ENCODE measurements around the gene OR6K2.

DNA sequence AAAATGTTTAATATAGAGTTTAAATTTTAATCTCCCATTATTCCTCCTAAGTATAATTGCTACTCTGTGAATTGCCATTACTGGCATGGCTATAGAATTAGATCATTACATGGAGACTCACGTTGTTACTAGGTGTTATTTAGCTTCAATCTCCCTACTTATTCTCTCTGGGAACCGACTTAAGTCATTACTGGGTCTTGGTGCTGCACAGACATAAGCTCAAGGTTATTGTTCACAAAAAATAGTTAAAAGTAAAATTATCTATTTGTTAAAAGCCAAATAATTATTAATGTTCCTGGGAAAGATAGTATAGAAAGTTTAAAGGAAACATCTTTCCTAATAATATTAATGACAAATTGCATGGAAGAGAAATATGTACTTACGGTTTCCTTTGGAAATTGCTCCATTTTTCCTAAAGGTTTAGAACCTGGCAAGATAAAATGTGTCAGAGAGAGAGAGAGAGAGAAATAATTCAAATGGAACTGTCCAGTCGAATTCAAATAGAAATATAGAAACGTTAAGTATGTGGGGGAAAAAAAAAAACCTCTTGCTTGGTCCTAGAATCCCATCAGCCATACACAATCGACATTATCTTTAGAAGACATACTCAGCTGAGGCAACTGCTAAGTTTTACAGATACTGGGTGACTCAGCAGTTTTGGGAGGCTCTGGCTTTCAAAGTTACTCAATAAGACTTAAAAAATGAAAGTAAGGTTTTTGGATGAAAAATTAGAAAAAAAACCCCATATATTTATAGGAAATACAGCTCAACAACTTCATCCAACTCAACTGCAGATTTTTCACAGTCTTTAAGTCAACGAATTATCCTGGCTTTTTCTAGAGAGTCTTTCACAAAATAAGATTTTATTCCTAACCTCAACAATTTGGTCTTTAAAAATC lies 14.1 kb downstream of the OR6K2 start, which contains the start of gene SPTA1:
- TF ChIP-seq, protein P1, sequence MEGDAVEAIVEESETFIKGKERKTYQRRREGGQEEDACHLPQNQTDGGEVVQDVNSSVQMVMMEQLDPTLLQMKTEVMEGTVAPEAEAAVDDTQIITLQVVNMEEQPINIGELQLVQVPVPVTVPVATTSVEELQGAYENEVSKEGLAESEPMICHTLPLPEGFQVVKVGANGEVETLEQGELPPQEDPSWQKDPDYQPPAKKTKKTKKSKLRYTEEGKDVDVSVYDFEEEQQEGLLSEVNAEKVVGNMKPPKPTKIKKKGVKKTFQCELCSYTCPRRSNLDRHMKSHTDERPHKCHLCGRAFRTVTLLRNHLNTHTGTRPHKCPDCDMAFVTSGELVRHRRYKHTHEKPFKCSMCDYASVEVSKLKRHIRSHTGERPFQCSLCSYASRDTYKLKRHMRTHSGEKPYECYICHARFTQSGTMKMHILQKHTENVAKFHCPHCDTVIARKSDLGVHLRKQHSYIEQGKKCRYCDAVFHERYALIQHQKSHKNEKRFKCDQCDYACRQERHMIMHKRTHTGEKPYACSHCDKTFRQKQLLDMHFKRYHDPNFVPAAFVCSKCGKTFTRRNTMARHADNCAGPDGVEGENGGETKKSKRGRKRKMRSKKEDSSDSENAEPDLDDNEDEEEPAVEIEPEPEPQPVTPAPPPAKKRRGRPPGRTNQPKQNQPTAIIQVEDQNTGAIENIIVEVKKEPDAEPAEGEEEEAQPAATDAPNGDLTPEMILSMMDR (IDR thresholded peaks at IDR 0.05), result no peak
- TF ChIP-seq POLR2A (IDR thresholded peaks at IDR 0.05), result no peak
